Adipocyte (in vitro differentiated cells): ENCODE data around the gene COG1.

Source experiments
- DNase-seq: peaks from one replicate; pipeline ENCODE4 v3.0.0-alpha.2; 2015; ENCODE audit warnings: low read depth
- H3K27me3 ChIP-seq: replicated peaks from 2 replicates; pipeline ENCODE4 v1.7.0; 2013; ENCODE audit warnings: mild to moderate bottlenecking, low read length, moderate library complexity; ENCODE audit not compliant: control insufficient read depth, insufficient read depth
- H3K36me3 ChIP-seq: 2 replicates; pipeline ENCODE4 v1.7.0; 2013; ENCODE audit warnings: low read length, mild to moderate bottlenecking, moderate library complexity; ENCODE audit not compliant: control insufficient read depth, insufficient read depth, severe bottlenecking
- H3K4me1 ChIP-seq: 2 replicates; pipeline ENCODE4 v1.7.0; 2013; ENCODE audit warnings: mild to moderate bottlenecking, low read length, moderate library complexity; ENCODE audit not compliant: control insufficient read depth, insufficient read depth
- H3K4me3 ChIP-seq: 2 replicates; pipeline ENCODE4 v1.7.0; 2013; ENCODE audit warnings: mild to moderate bottlenecking, low read length, moderate library complexity
- H3K9ac ChIP-seq: 2 replicates; pipeline ENCODE4 v1.7.0; 2013; ENCODE audit warnings: mild to moderate bottlenecking, low read length, moderate library complexity
- H3K9me3 ChIP-seq: 2 replicates; pipeline ENCODE4 v1.7.0; 2013; ENCODE audit warnings: mild to moderate bottlenecking, low read length, moderate library complexity; ENCODE audit not compliant: control insufficient read depth

COG1 gene

DNA sequence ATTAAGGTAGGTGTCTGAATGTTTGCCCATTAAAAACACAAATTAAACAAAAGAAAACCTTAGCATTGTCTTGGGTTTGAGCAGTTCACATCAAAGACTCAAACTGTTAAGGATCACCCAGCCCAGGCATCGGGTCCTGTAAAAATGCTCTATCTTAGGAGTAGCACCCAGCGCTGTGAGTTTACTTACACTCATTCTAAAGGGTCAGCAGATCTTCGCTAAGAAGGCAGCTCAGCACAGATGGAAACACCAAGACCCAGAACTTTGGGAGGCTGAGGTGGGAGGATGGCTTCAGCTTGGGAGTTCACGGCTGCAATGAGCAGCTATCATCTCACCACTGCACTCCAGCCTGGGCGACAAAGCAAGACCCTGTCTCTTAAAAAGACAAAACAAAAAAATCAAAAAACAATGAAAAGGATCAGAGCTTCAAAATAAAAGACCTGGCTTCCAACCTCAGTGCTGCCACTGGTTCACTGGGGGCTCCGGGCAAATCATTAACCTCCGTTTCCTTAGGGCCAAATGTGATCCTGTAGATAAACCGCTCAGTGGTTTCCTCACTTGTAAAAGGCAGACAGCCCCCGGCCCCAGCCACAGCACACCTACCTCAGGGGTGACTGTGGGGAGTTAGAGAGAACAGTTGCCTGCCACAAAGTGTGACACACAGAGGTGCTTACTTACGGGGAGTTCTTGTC lies 11.1 kb downstream of the COG1 start:
- Histone ChIP-seq H3K4me1 (peaks cover 9% of the 10 kb centered on the region), H3K9ac (no peak overlapping the region), H3K4me3 (no peak overlapping the region), H3K27me3 (no peaks in the 10 kb centered on the region), H3K9me3 (no peaks in the 10 kb centered on the region), H3K36me3 (peaks cover 95% of the 10 kb centered on the region)
- no peak for DNase-seq

- no peak for DNase-seq
- H3K9ac ChIP-seq = no peak overlapping the region
- no peaks in the 10 kb centered on the region for H3K9me3 ChIP-seq
- H3K27me3 ChIP-seq = no peaks in the 10 kb centered on the region
- H3K4me3 ChIP-seq = no peak overlapping the region
- H3K36me3 ChIP-seq = peaks cover 92% of the 10 kb centered on the region
- H3K4me1 ChIP-seq = peaks cover 9% of the 10 kb centered on the region
Measured at GRCh38 chr17:73205459-73205961, 12.7 kb downstream of the COG1 start.

DNA sequence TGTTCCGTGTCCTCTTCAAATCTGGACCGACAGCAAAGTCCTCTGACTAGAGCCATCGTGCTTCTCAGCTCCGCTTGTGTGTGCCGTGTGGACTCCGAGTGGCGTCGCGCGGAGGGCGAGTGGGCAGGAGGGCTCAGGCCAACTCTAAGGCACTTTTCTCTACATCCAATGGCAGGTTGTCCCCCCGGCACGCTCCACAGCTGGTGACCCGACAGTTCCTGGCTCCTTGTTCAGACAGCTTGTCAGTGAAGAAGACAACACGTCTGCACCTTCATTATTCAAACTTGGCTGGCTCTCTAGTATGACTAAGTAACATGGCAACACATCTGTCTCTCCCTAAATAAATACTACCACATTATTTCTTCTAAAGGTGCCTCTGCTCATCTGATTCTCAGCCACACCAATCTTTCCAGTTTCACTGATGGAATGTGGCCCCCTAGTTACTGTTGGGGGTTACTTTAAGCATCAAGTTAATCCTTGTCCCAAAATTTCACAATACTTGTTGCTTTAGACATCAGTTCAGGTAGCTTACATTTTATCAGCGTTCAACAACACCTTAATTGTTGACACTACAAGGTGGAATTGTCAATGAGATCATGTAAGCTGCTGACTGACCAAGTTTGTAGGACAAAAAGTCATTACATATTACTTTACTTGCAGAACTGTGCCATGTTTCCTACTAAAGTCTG lies 15.4 kb downstream of the COG1 start:
- Histone ChIP-seq H3K36me3 (peaks cover 67% of the 10 kb centered on the region), H3K9ac (no peak overlapping the region), H3K9me3 (no peaks in the 10 kb centered on the region), H3K4me3 (no peak overlapping the region), H3K4me1 (peaks cover 8% of the 10 kb centered on the region), H3K27me3 (no peaks in the 10 kb centered on the region)
- DNase-seq = no peak

GRCh38 chr17:73209436-73209835 lies 16.6 kb downstream of the COG1 start:
- Histone ChIP-seq H3K36me3 (peaks cover 56% of the 10 kb centered on the region), H3K4me3 (no peak overlapping the region), H3K4me1 (peaks cover 5% of the 10 kb centered on the region), H3K27me3 (no peaks in the 10 kb centered on the region), H3K9me3 (no peaks in the 10 kb centered on the region), H3K9ac (no peak overlapping the region)
- DNase-seq = no peak

DNA sequence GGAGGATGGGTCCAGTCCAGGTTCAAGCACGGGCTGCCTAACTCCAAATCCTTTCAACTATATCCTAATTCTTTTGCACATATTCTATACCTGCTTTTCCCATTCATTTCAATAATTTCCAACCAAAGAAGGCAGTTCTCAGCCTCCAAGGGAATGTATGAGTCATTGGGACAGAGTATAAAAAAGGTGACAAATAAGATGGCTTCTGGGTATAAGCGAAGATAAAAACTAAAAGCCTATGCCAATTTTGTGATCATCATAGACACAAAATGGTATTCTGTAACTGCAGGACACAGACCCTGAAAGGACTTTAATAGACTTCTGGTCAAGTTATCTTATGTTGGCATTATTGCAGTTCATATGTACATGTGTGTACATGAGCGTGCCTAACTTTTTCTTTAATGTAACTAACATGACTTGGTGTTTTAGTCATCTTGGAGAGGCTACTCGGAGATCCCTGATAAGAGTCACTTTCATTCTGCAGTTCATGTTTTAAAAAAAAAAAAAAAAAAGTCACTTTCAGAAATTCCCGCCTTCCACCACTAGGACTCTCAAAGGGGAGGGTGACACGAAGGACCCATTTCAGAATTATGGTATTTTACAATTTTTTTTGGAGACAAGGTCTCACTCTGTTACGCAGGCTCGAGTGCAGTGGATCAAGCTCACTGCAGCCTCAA lies 17.3 kb downstream of the COG1 start:
- no peaks in the 10 kb centered on the region for H3K9me3 ChIP-seq
- no peak overlapping the region for H3K4me3 ChIP-seq
- H3K27me3 ChIP-seq = no peaks in the 10 kb centered on the region
- peaks cover 5% of the 10 kb centered on the region for H3K4me1 ChIP-seq
- H3K9ac ChIP-seq = no peak overlapping the region
- H3K36me3 ChIP-seq = peaks cover 49% of the 10 kb centered on the region
- DNase-seq = peak; percentile 25

DNA sequence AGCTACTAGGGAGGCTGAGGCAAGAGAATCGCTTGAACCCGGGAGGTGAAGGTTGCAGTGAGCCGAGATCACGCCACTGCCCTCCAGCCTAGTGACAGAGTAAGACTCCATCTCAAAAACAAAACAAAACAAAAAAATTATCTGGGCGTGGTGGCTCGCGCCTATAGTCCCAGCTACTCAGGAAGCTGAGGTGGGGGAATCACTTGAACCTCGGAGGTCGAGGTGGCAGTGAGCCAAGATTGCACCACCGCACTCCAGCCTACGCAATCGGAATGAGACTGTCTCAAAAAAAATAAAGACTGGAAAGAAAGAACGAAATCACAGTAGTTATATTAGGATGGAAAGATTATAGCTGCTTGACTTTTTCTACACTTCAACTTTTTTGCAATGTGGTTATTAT lies 18.9 kb downstream of the COG1 start:
- H3K4me3 ChIP-seq = no peak overlapping the region
- H3K4me1 ChIP-seq = peaks cover 5% of the 10 kb centered on the region
- no peak overlapping the region for H3K9ac ChIP-seq
- no peaks in the 10 kb centered on the region for H3K9me3 ChIP-seq
- no peaks in the 10 kb centered on the region for H3K27me3 ChIP-seq
- H3K36me3 ChIP-seq = peaks cover 42% of the 10 kb centered on the region
- DNase-seq = no peak

DNA sequence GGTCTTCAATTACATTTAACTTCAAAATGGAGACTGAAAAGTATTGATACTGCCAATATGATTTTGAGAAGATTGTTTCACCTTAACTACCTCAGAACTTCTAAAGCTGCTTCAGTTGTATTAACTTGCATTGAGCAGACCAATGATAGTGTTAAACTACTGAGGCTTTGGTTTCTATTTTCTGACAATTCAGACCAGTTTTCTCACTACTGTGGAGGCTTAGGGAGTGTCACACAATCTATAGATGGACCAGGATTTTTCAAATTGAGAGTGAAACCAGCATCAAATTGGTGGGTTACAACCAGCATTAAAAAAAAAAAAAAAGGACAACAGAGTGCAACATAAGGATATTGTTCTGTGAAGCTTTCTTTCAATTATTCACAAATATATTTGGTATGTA lies 21.2 kb downstream of the COG1 start:
- H3K27me3 ChIP-seq = no peaks in the 10 kb centered on the region
- no peaks in the 10 kb centered on the region for H3K4me1 ChIP-seq
- H3K9ac ChIP-seq = no peak overlapping the region
- H3K4me3 ChIP-seq = no peak overlapping the region
- no peaks in the 10 kb centered on the region for H3K9me3 ChIP-seq
- DNase-seq = no peak
- H3K36me3 ChIP-seq = peaks cover 28% of the 10 kb centered on the region

GRCh38 chr17:73214851-73215250 lies 22.0 kb downstream of the COG1 start:
- no peak for DNase-seq

DNA sequence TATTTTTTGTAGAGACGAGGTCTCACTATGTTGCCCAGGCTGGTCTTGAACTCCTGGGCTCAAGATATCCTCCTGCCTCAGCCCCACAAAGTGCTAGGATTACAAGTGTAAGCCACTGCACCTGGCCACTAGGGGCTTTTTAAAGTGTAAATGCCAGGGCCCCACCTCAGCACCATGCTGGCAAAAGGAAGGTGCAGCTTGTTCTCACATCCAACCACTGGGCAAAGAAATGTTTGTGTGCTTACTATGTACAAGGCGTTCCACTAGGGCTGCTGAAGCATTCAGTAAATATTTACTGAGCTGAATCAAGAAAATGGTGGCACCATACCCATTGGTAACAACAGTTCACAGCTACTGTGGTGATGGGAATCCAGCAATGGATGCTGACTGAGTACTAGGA lies 22.6 kb downstream of the COG1 start:
- H3K36me3 ChIP-seq = peaks cover 16% of the 10 kb centered on the region
- H3K27me3 ChIP-seq = no peaks in the 10 kb centered on the region
- DNase-seq = no peak
- H3K4me1 ChIP-seq = no peaks in the 10 kb centered on the region
- no peak overlapping the region for H3K9ac ChIP-seq
- no peak overlapping the region for H3K4me3 ChIP-seq
- no peaks in the 10 kb centered on the region for H3K9me3 ChIP-seq

More at GRCh38 chr17:73214851-73215250, 22.0 kb downstream of the COG1 start:
- peaks cover 19% of the 10 kb centered on the region for H3K36me3 ChIP-seq
- no peak overlapping the region for H3K4me3 ChIP-seq
- no peaks in the 10 kb centered on the region for H3K9me3 ChIP-seq
- H3K4me1 ChIP-seq = no peaks in the 10 kb centered on the region
- no peaks in the 10 kb centered on the region for H3K27me3 ChIP-seq
- H3K9ac ChIP-seq = no peak overlapping the region

GRCh38 chr17:73223626-73224230 lies 30.9 kb downstream of the COG1 start:
- DNase-seq = no peak
- H3K9me3 ChIP-seq = no peaks in the 10 kb centered on the region

DNA sequence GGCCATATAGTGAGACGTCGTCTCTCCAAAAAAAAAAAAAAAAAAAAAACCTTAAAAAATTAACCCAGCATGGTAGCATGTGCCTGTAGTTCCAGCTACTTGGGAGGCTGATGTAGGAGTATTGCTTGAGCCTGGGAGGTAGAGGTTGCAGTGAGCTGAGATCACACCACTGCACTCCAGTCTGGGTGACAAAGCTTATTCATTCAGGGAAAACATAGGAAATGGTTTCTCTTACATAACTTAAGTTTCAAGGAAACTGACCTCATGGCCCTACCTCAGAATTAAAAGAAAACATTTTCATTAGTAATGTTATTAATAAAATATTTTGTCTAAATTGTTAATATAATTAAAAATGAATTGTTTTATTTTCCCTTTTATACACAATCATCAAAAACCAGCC lies 31.4 kb downstream of the COG1 start:
- no peak for DNase-seq
- H3K4me1 ChIP-seq = peaks cover 32% of the 10 kb centered on the region
- H3K9ac ChIP-seq = no peak overlapping the region
- H3K27me3 ChIP-seq = no peaks in the 10 kb centered on the region
- H3K36me3 ChIP-seq = no peaks in the 10 kb centered on the region
- no peak overlapping the region for H3K4me3 ChIP-seq
- no peaks in the 10 kb centered on the region for H3K9me3 ChIP-seq

More at GRCh38 chr17:73223626-73224230, 30.9 kb downstream of the COG1 start:
- Histone ChIP-seq H3K36me3 (no peaks in the 10 kb centered on the region), H3K4me3 (no peak overlapping the region), H3K4me1 (peaks cover 27% of the 10 kb centered on the region), H3K9ac (no peak overlapping the region), H3K27me3 (no peaks in the 10 kb centered on the region)
